Stomach (tissue), 9 donors: ENCODE results near the gene ZNF385D. TPM values are rescaled to one million over a fixed set of nuclear protein-coding genes. Genes with fewer than 3 reads are reported as not detected.

ENCODE experiments used
- DNase-seq, 2 donors: peaks; one replicate each; pipeline versions ENCODE4 v3.0.0 to v3.0.0-alpha.2; 2013 to 2019
- H3K27ac ChIP-seq, 5 donors: fragments of 200-600 bp in 4 of 5; sonication (generic) in 4 of 5; one replicate each; pipeline ENCODE4 v1.5.1; 2013 to 2019; ENCODE audit warnings: mild to moderate bottlenecking in 1 of 5, moderate library complexity in 1 of 5
- H3K27me3 ChIP-seq, 3 donors: fragments of 200-600 bp; sonication (generic); one replicate each; pipeline ENCODE4 v1.5.1; 2017 to 2019; ENCODE audit warnings: mixed run types in 1 of 3
- H3K36me3 ChIP-seq, 4 donors: fragments of 200-600 bp; sonication (generic); 1 replicate in 3 of 4; 2 replicates in 1 of 4; pipeline ENCODE4 v1.5.1; 2016 to 2019
- H3K4me1 ChIP-seq, 4 donors: fragments of 200-600 bp; sonication (generic); one replicate each; pipeline ENCODE4 v1.5.1; 2016 to 2019
- H3K4me3 ChIP-seq, 4 donors: fragments of 200-600 bp; sonication (generic) in 3 of 4; one replicate each; pipeline ENCODE4 v1.5.1; 2016 to 2019; ENCODE audit warnings: mild to moderate bottlenecking in 1 of 4
- H3K9me3 ChIP-seq, 4 donors: fragments of 200-600 bp; sonication (generic); one replicate each; pipeline ENCODE4 v1.5.1; 2016 to 2019
- CTCF ChIP-seq, 7 experiments: fragments of 450-650 bp in 4 of 7; fragments of 200-600 bp in 3 of 7; sonication (generic) in 3 of 7; IDR thresholded peaks; one replicate each; pipeline ENCODE4 v1.5.1; 2016 to 2019; ENCODE audit warnings: antibody characterized with exemption in 7 of 7, control low read depth in 2 of 7, mild to moderate bottlenecking in 1 of 7
- EP300 ChIP-seq: sonication (generic); formaldehyde crosslinking; IDR thresholded peaks from one replicate; pipeline ENCODE4 v1.6.1; 2017; ENCODE audit warnings: antibody characterized with exemption
- POLR2A ChIP-seq, 4 donors: fragments of 450-650 bp; IDR thresholded peaks; one replicate each; pipeline ENCODE4 v1.6.1; 2016; ENCODE audit warnings: antibody characterized with exemption in 4 of 4, control low read depth in 2 of 4, mild to moderate bottlenecking in 1 of 4, moderate library complexity in 1 of 4
- POLR2AphosphoS5 ChIP-seq, 3 donors: sonication (generic); formaldehyde crosslinking; IDR thresholded peaks; one replicate each; pipeline ENCODE4 v1.6.1; 2016; ENCODE audit warnings: antibody characterized with exemption in 3 of 3
- WGBS, 5 donors: extraction: QIAGEN DNeasy Blood & Tissue Kit in 3 of 5; methylation state at CpG; one replicate each; pipeline versions ENCODE4 v1.1.5 to v1.1.7; 2013 to 2018; 5-methylcytosine and 5-hydroxymethylcytosine counted together
- intact Hi-C: fragments of 100-400 bp; cut with DNase I; formaldehyde crosslinking; loops from one replicate; pipeline ENCODE4 v1.15.1; 2023; ENCODE audit warnings: low total_unique reads
- polyA plus RNA-seq, 3 donors: library from polyadenylated mRNA; stranded (reverse); fragments of 200-250 nt; gene quantifications; one replicate each; pipeline ENCODE4 v1.2.3, GENCODE V29; 2013
- total RNA-seq, 5 donors: library from RNA; depleted of rRNA; stranded (reverse); fragments of >200 nt; gene quantifications; one replicate each; pipeline versions ENCODE4 v1.1.0 to v1.2.3, GENCODE V29; 2014 to 2016
- donor health status: healthy with polysubstance abuse.
- donor health status: Bipolar disorder and iron deficiency.
- donor health status: healthy.

The ZNF385D gene
- total and polyA plus RNA-seq, 8 donors = 0.31 to 7.2 (median 0.98) TPM; not detected in 2

DNA sequence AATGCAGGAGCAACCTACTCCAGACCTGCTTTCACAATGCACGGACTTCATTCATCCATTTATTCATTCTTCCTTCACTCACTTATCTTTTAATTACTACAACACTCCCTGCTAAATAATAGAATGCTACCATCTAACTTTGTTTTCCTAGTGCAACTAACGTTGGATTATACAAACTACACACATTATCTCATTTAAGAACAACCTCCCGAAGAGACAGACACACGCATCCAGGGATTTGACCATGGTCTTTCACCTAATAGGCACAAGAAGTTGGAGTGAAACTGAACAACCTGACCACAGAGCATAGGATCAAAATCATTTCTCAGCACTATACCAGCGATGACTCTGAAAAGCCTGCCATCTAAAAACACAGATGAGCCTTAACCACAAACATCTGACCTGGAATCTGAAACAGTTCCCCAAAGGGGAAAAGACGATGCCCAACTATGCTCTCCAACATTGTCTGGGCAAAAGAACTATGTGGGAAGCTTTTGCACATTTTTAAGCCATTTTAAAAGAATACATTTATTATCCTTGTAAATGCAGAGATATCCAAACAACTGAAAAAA is 21.0 kb downstream of the ZNF385D start:
- peaks cover 0 to 7% (median 0%) of the 10 kb centered on the region in 4 donors for H3K9me3 ChIP-seq
- no peak overlapping the region for H3K27ac ChIP-seq
- 70 to 78% (median 73%) methylated on average over 6 of the region's 6 CpGs for whole genome bisulfite sequencing, 5 donors
- no peak overlapping the region for H3K4me3 ChIP-seq
- no peaks in the 10 kb centered on the region for H3K36me3 ChIP-seq
- intact Hi-C loops = no loop called here
- H3K4me1 ChIP-seq = no peaks in the 10 kb centered on the region
- no peak for DNase-seq
- TF ChIP-seq POLR2AphosphoS5 (IDR thresholded peaks at IDR 0.05) = no peak
- TF ChIP-seq POLR2A (IDR thresholded peaks at IDR 0.05) = no peak
- TF ChIP-seq EP300 = no peak
- TF ChIP-seq CTCF (IDR thresholded peaks at IDR 0.05) = no peak
- no peaks in the 10 kb centered on the region for H3K27me3 ChIP-seq

- Histone ChIP-seq H3K9me3 (peaks cover 0 to 7% (median 0%) of the 10 kb centered on the region in 4 donors), H3K27ac (no peak overlapping the region), H3K36me3 (no peaks in the 10 kb centered on the region), H3K4me1 (no peaks in the 10 kb centered on the region), H3K4me3 (no peak overlapping the region), H3K27me3 (no peaks in the 10 kb centered on the region)
- WGBS, 5 donors = 14 to 40% (median 22%) methylated on average over 1 of the region's 1 CpG
- DNase-seq = no peak
- TF ChIP-seq EP300 = no peak
- no peak for TF ChIP-seq CTCF (IDR thresholded peaks at IDR 0.05)
- TF ChIP-seq POLR2AphosphoS5 (IDR thresholded peaks at IDR 0.05) = no peak
- TF ChIP-seq POLR2A (IDR thresholded peaks at IDR 0.05) = no peak
- intact Hi-C loops = no loop called here
Measured at GRCh38 chr3:21729331-21729730, 21.7 kb downstream of the ZNF385D start.

GRCh38 chr3:21722768-21723167 is 28.2 kb downstream of the ZNF385D start:
- intact Hi-C loops = no loop called here
- H3K9me3 ChIP-seq = peaks cover 0 to 7% (median 0%) of the 10 kb centered on the region in 4 donors

DNA sequence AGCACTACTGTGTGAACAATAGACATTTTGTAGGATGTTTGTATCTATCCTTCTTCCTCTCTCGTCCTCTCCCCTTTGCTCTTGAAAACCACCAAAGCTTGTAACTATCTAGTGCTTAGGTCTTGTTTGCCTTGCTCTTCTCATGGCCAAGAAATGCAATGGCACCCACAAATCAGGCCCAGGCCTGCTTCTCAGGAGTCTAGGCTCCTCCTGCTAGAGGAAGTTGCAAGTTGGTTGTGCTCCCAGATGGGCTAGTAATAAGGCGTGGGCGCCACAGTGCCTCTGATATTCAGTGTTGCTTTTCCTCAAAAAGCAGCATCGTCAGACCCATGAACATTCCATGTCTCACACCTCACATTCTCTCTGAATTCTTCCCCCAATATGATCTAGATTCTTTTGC is 28.7 kb downstream of the ZNF385D start:
- whole genome bisulfite sequencing, 5 donors = 91 to 95% (median 94%) methylated on average over 4 of the region's 4 CpGs
- H3K36me3 ChIP-seq = no peaks in the 10 kb centered on the region
- H3K27ac ChIP-seq = no peak overlapping the region
- peaks cover 0 to 6% (median 0%) of the 10 kb centered on the region in 4 donors for H3K4me1 ChIP-seq
- DNase-seq = no peak
- intact Hi-C loops = no loop called here
- TF ChIP-seq POLR2A (IDR thresholded peaks at IDR 0.05) (no peak), EP300 (no peak), POLR2AphosphoS5 (IDR thresholded peaks at IDR 0.05) (no peak), CTCF (IDR thresholded peaks at IDR 0.05) (no peak)
- peaks cover 0 to 7% (median 0%) of the 10 kb centered on the region in 4 donors for H3K9me3 ChIP-seq
- H3K27me3 ChIP-seq = no peaks in the 10 kb centered on the region
- H3K4me3 ChIP-seq = no peak overlapping the region

More at GRCh38 chr3:21722768-21723167, 28.2 kb downstream of the ZNF385D start:
- Histone ChIP-seq H3K4me1 (peaks cover 0 to 6% (median 0%) of the 10 kb centered on the region in 4 donors), H3K36me3 (no peaks in the 10 kb centered on the region), H3K27me3 (no peaks in the 10 kb centered on the region), H3K4me3 (no peak overlapping the region), H3K27ac (no peak overlapping the region)
- WGBS, 5 donors = 74 to 82% (median 79%) methylated on average over 3 of the region's 3 CpGs
- TF ChIP-seq POLR2AphosphoS5 (IDR thresholded peaks at IDR 0.05) (no peak), POLR2A (IDR thresholded peaks at IDR 0.05) (no peak), EP300 (no peak)
- DNase-seq = no peak

- no peaks in the 10 kb centered on the region for H3K27me3 ChIP-seq
- TF ChIP-seq POLR2AphosphoS5 (IDR thresholded peaks at IDR 0.05) (no peak), EP300 (no peak), CTCF (IDR thresholded peaks at IDR 0.05) (no peak), POLR2A (IDR thresholded peaks at IDR 0.05) (no peak)
- peaks cover 0 to 6% (median 0%) of the 10 kb centered on the region in 4 donors for H3K4me1 ChIP-seq
- H3K4me3 ChIP-seq = no peak overlapping the region
- H3K27ac ChIP-seq = no peak overlapping the region
- H3K9me3 ChIP-seq = no peaks in the 10 kb centered on the region
- WGBS, 5 donors = 84 to 90% (median 87%) methylated on average over 6 of the region's 6 CpGs
- intact Hi-C loops = no loop called here
- H3K36me3 ChIP-seq = no peaks in the 10 kb centered on the region
- no peak for DNase-seq
Measured at GRCh38 chr3:21718943-21719591, 31.9 kb downstream of the ZNF385D start.
